Cardiac fibroblast (primary cell): ENCODE results near the gene NUDCD3.

Source experiments
- DNase-seq, 2 donors: peaks; one replicate each; pipeline versions ENCODE4 v3.0.0 to v3.0.0-alpha.2; 2010; ENCODE audit warnings: low read depth in 2 of 2
- H3K4me3 ChIP-seq, 2 donors: replicated peaks in 1 of 2; 1 replicate in 1 of 2; 2 replicates in 1 of 2; pipeline ENCODE4 v1.5.1; 2011; ENCODE audit warnings: low read depth in 2 of 2, low read length in 2 of 2, mild to moderate bottlenecking in 2 of 2, moderate library complexity in 1 of 2
- CTCF ChIP-seq: IDR thresholded peaks from one replicate; pipeline ENCODE4 v1.5.1; 2011; ENCODE audit warnings: low read depth, mild to moderate bottlenecking, low read length, inconsistent platforms

The NUDCD3 gene

GRCh38 chr7:44416941-44417340 lies 73.5 kb downstream of the NUDCD3 start:
- no peak for TF ChIP-seq CTCF
- DNase-seq = no peak
- no peak overlapping the region for H3K4me3 ChIP-seq

GRCh38 chr7:44415510-44415909 lies 74.9 kb downstream of the NUDCD3 start:
- peak in 1 of 2 donors; percentile 11 for DNase-seq
- no peak overlapping the region for H3K4me3 ChIP-seq
- no peak for TF ChIP-seq CTCF

GRCh38 chr7:44415047-44415446 lies 75.4 kb downstream of the NUDCD3 start:
- H3K4me3 ChIP-seq = no peak overlapping the region
- peak in 1 of 2 donors; percentile 50 for DNase-seq
- no peak for TF ChIP-seq CTCF

GRCh38 chr7:44411306-44411705 lies 79.2 kb downstream of the NUDCD3 start:
- DNase-seq = peak in 1 of 2 donors; percentile 19

GRCh38 chr7:44408596-44408995 lies 81.9 kb downstream of the NUDCD3 start:
- peak in 1 of 2 donors; percentile 14 for DNase-seq
- no peak overlapping the region for H3K4me3 ChIP-seq
- TF ChIP-seq CTCF = no peak

More at GRCh38 chr7:44411306-44411705, 79.2 kb downstream of the NUDCD3 start:
- no peak for TF ChIP-seq CTCF
- no peak overlapping the region for H3K4me3 ChIP-seq

GRCh38 chr7:44403775-44404174 lies 86.7 kb downstream of the NUDCD3 start:
- no peak for TF ChIP-seq CTCF
- no peak overlapping the region for H3K4me3 ChIP-seq
- DNase-seq = no peak

- no peak for DNase-seq
- no peak overlapping the region for H3K4me3 ChIP-seq
- no peak for TF ChIP-seq CTCF
These were observed 87.2 kb downstream of the NUDCD3 start for GRCh38 chr7:44403176-44403759.
